ENCODE results near the gene PIP4K2C.
"Not testable (repeated sequence)": the region's sequence is repeated elsewhere in the genome, so short reads cannot be mapped to it uniquely, and the experiment has no call there.

Gene PIP4K2C

DNA sequence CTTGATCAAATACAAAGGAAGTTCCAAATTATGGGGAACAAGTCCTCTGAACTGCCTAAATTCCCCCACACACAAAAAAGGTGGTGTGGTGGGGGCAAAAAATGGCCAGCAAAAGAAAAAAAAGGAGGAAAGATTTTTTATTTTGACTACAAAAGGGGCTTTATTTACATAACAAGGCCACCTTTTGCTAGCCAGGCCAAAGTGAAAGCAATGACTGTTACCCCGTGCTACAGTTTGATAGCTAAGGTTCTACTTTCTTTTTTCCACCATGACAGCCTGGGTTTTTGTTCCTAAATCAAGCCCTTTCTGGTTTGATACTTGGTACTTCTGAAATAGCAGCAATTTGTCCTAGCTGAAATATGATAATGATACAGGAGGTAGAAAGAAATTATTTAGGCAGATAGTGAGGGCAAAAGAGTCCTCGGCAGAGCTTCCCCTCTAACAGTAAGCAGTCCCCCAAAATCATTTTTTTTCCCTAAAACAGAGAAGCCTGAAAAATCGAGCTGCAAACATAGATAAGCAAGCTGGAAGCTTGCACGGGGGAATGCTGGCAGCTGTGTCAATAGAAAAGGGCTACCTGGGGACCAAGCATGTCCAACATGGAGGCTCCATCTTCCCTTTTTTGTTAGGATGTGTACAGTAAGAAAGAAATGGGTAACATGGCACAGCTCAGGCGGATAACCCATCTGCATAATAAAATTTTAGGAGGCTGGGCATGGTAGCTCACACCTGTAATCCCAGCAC is 50.9 kb downstream of the PIP4K2C start:
- no peak for DNase-seq

DNA sequence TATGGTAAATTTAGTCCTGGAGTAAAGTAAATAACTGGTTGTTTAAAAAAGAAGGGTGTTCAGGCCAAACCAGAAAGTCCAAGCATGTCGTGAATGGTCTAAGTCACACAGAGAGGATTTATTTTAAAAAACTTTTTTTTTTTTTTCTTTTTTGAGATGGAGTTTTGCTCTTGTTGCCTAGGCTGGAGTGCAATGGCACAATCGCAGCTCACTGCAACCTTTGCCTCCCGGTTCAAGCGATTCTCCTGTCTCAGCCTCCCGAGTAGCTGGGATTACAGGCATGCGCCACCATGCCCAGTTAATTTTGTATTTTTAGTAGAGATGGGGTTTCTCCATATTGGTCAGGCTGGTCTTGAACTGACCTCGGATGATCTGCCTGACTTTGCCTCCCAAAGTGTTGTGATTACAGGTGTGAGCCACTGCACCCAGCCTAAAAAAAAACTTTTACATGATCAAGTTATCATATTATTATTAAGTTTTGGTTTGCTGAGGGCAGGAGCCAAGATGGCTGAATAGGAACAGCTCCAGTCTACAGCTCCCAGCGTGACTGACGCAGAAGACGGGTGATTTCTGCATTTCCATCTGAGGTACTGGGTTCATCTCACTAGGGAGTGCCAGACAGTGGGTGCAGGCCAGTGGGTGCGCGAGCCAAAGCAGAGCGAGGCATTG is 55.1 kb downstream of the PIP4K2C start:
- not testable (repeated sequence) for DNase-seq

DNA sequence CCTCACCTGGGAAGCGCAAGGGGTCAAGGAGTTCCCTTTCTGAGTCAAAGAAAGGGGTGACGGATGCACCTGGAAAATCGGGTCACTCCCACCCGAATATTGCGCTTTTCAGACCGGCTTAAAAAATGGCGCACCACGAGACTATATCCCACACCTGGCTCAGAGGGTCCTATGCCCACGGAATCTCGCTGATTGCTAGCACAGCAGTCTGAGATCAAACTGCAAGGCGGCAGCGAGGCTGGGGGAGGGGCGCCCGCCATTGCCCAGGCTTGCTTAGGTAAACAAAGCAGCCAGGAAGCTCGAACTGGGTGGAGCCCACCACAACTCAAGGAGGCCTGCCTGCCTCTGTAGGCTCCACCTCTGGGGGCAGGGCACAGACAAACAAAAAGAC is 55.7 kb downstream of the PIP4K2C start:
- not testable (repeated sequence) for DNase-seq
